ENCODE data around the gene SPACDR.
"Not testable (repeated sequence)": the region's sequence is repeated elsewhere in the genome, so short reads cannot be mapped to it uniquely, and the experiment has no call there.

The SPACDR gene

DNA sequence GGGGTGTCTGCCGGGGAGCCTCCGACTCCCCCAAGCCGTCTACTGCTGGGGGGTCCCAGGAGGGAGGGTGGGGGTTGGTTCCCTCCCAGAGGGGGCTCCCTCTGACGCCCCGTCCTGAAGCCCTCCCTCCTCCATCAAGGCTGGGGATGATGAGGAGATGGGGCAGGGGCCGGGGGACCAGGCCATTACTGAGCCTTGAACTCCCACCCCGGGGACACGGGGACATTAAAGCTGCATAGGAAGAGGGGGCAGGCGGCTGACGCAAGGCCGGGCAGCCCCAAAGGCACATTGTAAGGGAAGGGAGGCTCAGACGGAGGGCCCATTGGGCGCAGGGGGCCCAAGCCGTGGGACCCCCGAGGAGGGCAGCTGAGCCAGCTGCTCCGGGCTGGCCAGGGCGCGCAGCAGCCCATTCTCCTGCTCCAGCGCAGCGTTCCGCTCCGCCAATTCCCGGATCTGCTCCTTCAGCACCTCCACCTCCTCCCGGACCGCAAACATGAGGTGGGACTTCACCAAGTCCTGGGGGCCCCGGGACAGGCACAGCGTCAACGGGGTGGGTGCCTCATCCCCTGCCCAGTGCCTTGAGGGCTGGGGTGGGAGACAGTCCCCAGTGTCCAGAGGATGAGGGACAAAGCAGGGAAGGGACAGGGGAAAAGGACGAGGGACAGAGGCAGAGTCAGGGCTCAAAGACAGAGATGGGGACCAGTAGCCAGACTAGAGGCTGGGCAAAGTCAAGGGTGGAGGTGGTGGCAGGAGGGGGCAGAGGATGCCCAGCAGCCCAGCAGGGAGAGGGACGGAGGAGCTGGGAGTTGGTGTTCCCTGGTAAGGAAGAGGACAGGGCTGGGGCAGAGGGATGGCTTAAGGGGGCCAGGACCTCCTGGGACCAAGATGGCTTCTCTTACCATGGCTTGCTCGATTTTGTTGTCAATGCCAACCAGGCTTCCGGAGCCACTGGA is 2.9 kb upstream of the SPACDR start:
- DNase-seq (ENCODE audit: low read depth in 2 of 2) = no peak

DNA sequence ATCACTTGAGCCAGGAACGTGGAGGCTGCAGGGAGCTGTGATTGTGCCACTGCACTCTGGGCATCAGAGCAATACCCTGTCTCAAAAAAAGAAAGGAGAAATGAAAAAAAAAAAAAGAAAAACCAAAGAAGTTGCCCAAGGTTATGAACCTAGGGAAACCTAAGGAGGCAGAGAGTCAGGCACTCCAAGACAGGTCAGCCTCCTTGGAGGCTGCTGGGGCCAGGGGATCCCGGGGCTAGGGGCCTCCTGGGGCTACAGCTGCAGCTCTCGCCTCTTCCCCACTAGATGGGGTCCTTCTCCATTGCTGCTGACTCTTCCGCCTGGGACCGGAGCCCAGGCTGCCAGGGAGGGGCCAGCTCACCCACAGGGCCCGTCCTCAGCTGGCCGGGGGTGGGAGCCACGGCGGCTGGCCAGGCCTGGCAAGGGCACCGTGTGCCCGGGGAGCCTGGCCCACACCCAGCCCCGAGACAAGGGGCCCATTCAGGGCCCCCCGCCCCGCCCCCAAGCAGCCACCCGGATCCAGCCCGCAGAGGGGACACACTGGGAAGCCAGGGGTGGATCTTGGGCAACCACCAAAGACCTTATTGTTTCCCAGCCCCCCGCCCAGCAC is 1.7 kb upstream of the SPACDR start:
- DNase-seq (ENCODE audit: low read depth in 2 of 2) = no peak

DNA sequence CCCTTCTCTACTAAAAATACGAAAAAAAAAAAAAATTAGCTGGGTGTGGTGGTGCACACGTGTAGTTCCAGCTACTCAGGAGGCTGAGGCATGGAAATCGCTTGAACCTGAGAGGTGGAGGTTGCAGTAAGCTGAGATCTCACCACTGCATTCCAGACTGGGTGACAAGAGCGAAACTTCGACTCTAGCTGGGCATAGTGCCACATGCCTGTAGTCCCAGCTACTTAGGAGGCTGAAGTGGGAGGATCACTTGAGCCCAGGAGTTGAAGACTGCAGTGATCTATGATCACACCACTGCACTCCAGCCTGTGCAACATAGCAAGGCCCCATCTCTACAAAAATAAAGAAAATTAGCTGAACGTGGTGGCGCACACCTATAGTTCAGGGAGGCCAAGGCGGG is 1.2 kb upstream of the SPACDR start:
- DNase-seq (ENCODE audit: low read depth in 2 of 2) = no peak

DNA sequence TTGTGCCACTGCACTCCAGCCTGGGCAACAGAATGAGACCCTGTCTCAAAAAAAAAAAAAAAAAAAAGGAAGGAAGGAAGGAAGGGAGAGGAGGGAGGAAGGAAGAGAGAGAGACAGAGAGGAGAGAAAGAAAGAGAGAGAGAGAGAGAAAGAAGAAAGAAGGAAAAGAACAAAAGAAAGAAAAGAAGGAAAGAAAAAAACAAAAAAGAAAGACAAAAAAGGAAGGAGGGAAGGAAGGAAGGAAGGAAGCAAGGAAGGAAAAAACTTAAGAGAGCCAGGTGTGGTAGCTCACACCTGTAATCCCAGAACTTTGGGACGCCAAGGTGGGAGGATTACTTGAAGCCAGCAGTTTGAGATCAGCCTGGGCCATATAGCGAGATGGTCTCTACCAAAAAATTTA is 731 bp upstream of the SPACDR start:
- DNase-seq (ENCODE audit: low read depth in 2 of 2) = no peak

DNA sequence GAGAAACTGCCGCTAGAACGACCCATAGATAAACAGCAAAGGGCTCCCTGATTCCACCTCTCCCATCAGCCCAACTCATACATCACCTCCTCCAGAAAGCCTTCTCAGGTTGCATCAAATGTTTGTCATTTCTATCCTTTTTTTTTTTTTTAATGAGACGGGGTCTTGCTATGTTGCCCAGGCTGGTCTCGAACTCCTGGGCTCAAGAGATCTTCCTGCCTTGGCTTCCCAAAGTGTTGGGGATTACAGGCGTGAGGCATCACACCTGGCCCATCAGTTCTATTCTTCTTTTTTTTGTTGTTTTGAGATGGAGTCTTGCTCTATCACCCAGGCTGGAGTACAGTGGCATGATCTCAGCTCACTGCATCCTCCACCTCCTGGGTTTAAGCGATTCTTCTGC is 7.0 kb downstream of the SPACDR start:
- no peak for DNase-seq (ENCODE audit: low read depth in 2 of 2)

DNA sequence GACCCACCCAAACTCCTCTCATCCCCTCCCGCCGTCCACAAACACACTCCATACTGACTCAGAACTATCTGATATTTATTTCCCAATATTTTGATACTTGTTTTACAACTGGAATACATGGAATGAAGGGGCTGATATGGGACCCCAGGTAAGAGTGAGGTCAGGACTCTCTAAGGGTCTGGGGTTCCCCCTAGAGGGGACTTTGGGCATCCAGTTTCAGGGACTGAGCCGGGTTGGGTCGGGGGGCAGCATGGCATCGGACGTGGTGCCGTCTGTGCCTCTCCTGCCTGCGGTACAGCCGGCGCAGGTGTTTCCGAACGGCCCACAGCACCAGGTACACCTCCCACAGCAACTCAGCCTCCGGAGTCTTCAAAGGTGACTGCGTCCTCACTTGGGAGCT is 7.5 kb downstream of the SPACDR start:
- no peak for DNase-seq (ENCODE audit: low read depth in 2 of 2)

DNA sequence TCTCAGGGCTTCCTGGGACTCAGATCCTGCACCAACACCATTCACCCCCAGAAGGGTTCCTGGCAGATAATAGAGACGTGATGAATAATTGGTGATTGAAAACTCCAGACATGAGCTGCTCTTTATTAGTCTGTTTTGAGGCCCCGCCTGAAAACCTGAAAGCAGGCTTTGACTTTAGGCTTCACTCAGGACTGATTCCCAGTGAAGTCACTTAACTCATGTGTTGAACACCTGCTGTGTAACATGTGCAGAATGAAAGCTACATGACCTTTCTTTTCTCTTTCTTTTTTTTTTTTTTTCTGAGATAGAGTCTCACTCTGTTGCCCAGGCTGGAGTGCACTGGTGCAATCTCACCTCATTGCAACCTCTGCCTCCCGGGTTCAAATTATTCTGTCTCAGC is 8.9 kb downstream of the SPACDR start:
- DNase-seq (ENCODE audit: low read depth in 2 of 2) = no peak

DNA sequence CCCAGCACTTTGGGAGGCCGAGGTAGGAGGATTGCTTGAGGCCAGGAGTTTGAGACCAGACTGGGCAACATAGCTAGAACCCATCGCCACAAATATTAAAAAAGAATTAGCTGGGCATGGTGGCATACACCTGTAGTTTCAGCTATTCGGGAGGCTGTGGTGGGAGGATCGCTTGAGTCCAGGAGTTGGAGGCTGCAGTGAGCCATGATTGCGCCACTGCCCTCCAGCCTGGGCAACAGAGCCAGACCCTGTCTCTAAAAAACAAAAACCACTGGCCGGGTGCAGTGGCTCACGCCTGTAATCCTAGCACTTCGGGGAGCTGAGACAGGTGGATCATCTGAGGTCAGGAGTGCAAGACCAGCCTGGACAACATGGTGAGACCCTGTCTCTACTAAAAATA is 10.2 kb downstream of the SPACDR start:
- not testable (repeated sequence) for DNase-seq (ENCODE audit: low read depth in 2 of 2)

DNA sequence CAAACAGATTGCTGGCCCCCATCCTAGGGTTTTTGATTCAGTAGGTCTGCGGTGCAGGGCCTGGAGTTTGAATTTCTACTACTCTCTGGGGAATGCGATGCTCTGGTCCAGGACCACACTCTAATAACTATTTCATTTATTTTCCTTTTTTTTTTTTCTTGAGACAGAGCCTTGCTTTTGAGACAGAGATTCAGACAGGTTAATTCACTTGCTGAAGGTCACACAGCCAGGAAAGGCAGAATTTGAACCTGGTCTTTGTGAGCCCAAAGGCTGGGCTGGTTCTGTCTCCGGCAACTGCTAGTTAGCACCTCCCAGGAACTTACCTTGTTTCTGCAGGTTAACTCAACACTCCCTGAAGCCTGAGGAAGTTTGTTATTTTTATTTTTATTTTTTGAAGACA is 11.5 kb downstream of the SPACDR start:
- no peak for DNase-seq (ENCODE audit: low read depth in 2 of 2)

DNA sequence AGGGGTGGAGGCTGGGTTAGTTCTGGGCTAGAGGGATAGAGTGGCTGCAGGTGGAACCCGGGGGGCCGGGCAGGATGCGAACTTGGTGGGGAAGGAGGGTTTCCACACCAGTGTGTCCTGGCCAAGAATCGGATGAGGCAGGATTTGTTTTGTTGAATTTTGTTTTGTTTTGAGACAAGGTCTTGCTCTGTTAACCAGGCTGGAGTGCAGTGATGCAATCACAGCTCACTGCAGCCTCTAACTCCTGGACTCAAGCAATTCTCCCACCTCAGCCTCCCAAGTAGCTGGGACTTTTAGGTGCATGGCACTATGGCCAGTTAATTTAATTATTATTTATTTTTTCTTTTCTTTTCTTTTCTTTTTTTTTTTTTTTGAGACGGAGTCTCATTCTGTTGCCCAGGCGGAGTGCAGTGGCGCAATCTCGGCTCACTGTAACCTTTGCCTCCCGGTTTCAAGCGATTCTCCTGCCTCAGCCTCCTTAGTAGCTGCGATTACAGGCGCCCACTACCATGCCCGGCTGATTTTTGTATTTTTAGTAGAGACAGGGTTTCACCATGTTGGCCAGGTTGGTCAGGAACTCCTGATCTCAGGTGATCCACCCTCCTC is 14.8 kb downstream of the SPACDR start:
- DNase-seq (ENCODE audit: low read depth in 2 of 2) = no peak

DNA sequence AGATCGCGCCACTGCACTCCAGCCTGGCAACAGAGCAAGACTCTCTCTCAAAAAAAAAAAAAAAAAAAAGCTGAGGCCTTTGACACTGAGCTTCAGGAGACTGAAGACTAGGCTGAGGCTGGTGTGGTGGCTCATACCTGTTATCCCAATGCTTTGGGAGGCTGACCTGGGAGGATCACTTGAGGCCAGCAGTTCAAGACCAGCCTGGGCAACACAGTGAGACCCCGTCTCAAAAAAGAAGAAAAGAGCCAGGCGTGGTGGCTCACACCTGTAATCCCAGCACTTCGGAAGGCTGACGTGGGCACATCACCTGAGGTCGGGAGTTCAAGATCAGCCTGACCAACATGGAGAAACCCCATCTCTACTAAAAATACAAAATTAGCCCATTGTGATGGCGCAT is 16.7 kb downstream of the SPACDR start:
- not testable (repeated sequence) for DNase-seq (ENCODE audit: low read depth in 2 of 2)

DNA sequence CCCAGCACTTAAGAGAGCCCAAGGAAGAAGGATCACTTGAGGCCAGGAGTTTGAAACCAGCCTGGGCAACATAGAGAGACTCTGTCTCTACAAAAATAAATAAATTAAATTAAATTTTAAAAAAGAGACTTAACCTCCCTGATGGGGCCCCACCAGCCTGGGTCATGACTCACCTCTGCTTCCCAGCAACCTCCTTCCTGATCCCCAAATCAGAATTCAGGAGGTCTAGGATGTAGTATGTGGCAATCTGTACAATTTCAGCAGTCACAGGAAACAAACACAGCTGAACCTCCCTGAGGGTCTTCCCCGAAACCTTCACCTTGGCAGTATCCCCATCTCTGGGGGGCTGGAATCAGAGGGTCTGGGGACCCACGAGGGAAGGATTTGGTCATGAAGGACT is 18.0 kb downstream of the SPACDR start:
- DNase-seq (ENCODE audit: low read depth in 2 of 2) = no peak

DNA sequence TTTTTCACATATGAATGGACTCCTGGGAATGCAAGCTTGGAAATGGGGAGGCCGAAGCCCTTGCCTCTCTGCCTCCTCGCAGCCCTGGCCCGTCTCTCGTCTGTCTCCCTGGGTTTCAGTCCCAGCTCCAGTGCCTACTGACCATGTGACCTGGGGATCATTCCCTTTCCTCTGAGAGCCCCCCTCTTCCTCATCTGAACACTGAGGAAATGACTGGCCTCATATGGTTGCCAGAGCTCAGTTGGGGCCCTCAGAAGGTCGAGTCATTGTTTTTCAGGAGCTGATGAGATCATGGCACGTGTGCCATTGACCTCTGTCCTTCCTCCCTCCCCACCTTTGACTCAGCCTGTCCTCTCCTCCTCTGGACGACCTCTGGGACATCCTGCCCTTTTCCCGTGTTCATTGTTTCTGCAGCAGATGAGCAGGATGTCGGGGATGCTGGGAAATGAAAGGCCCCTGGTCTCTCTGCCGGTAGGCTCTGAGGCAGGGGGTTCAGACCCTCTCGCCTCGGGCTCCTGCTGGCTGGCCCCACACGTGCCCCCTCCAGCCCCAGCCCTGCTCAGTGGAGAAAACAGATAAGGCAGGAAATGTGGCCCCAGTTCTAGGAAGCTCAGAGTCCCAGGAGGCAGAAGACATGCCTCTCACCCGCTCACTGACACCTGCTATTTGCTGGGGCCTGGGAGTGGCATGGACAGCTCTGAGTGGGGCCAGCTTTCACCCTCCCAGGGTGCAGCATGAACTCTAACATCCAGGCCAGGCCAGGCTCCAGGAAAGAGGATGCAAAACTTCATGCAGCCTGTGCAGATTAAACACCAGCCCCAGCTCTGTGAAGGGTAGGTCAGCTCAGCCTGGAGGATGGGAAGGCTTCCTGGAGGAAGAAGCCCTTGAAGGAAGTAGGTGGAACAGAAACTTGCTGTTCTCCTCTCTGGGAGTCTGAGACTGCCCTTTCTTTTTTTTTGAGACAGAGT is 19.5 kb downstream of the SPACDR start:
- no peak for DNase-seq (ENCODE audit: low read depth in 2 of 2)

DNA sequence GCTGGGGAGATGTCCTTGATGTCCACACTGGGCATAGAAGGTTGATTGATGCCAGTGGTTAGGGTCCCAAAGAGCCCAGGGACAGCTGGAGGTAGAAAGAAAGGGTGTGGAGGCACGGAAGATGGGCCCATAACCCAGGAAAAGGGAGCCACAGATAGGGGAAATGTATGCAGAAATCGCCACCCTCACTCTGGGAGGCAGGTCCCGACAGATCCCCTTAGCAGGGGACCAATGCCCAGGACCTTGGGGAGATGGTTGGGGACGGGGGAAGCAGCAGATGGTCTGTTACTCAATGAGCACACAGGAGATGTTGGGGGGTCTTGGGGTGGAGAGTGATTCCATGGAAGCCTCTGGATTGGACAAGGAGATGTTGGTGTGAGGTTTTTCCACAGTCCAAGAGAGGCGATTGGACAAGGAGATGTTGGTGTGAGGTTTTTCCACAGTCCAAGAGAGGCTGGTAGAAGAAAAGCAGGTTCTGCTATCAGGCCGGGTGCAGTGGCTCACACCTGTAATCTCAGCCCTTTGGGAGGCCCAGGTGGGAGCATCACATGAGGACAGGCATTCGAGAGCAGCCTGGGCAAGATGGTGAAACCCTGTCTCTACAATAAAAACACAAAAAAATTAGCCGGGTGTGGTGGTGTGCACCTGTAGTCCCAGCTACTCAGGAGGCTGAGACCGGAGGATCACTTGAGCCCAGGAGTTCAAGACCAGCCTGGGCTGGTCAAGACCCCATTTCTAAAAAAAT is 20.8 kb downstream of the SPACDR start:
- no peak for DNase-seq (ENCODE audit: low read depth in 2 of 2)

DNA sequence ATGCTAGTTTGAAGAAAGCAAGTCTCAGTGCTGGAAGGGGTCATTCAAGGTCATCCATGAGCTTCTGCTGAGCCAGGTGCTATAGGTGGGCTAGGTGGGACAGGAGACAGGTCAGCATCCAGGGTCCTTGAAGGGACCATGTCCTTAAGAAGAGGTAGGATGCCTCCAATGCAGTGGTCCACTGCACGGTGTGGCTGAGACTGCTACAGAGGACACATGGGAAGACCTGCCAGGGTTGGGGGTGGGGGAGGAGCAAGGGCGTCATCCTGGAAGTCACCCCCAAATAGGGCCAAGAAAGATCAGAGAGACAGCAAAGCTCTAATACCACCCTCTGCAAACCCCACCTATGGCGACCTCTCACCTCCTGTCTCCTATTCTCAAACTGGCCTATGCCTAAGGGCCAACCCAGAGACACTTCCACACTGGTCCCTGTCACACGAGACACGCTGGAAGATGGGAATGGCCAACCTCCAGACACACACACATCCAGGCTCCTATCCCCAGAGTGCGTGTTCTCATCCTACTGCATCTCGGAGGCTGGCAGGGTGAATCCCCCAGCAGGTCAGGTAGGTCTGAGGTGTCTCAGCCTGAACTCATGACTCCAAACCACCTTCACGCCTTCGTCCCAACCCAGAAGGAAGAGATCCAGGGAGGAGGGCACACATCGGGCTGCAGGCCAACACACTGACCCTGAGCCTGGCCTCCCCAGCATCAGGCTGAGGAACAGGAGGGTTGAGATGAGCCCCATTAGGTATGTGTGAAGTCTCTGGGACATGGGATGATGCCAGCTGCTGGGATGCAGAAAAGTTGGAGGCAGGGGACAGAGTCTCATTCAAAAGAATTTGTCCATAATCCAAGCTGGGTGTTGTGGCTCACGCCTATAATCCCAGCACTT is 22.2 kb downstream of the SPACDR start:
- no peak for DNase-seq (ENCODE audit: low read depth in 2 of 2)

DNA sequence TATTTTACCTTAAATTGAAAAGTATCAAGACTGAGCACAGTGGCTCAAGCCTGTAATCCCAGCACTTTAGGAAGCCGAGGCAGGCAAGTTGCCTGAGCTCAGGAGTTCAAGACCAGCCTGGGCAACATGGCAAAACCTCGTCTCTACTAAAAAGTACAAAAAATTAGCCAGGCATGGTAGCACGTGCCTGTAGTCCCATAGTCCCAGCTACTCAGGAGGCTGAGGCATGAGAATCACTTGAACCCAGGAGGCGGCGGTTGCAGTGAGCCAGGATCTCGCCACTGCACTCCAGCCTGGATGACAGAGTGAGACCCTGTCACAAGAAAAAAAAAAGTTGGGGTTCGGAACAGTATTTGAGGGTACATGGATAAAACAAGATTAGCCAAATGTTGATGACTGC is 24.8 kb downstream of the SPACDR start:
- DNase-seq (ENCODE audit: low read depth in 2 of 2) = not testable (repeated sequence)

DNA sequence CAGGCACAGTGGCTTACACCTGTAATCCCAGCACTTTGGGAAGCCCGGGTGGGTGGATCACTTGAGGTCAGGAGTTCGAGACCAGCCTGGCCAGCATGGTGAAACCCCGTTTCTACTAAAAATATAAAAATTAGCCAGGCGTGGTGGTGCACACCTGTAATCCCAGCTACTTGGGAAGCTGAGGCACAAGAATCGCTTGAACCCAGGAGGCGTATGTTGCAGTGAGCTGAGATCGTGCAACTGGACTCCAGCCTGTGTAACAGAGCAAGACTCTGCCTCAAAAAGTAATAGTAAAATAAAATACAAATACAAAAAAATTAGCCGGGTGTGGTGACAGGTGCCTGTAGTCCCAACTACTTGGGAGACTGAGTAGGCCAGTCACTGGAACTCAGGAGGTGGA is 25.3 kb downstream of the SPACDR start:
- not testable (repeated sequence) for DNase-seq (ENCODE audit: low read depth in 2 of 2)

DNA sequence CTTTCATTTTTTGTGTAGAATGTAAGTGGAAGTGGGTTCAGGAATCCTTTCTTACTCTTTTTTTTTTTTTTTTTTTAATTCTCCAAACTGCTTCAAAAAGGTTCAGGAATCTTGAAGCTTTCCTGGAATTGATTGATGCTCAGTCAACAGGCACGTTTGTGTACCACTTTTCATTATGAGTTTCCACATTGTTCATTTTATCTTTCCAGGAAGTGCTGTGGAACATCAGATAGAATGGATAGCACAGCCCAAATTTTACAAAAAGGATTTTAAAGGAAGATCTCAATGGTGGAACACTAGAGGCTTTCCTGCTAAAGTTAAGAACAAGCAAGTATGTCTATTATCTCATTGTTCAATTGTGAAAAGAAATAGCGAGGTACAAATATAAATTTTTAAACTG is 25.9 kb downstream of the SPACDR start:
- no peak for DNase-seq (ENCODE audit: low read depth in 2 of 2)

DNA sequence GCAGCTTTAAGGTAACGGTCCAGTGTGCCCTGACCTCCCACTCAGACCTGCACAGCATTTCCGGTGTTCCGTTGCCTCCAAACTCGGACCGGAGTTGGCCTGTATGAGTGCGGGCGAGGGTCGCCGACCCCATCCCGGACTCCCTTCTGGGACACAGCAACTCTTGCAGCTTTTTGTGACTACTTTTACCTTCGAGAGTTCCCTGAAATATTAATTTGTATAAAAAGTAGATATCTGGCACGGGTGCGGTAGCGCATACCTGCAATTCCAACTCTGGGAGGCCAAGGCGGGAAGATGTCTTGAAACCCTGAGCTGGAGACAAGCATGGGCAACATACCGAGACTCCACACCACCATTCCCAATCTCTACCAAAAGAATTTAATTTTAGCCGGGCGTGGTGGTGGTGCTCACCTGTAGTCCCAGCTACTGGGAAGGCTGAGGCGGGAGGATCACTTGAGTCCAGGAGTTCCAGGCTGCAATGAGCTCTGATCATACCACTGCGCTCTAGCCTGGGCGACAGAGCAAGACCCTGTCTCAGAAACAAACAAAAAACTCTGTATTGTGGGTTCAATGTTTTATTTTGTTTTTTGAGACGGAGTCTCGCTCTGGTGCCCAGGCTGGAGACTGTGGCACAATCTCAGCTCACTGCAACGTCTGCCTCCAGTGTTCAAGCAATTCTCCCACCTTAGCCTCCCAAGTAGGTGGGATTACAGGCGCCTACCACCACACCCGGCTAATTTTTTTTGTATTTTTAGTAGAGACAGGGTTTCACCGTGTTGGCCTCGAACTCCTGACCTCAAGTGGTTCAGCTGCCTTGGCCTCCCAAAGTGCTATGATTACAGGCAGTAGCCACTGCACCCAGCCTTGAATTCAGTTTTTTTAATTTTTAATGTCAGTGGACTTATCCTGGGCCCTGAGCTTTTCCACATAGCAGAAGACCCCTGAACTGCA is 26.6 kb downstream of the SPACDR start:
- no peak for DNase-seq (ENCODE audit: low read depth in 2 of 2)
